Measurements from ENCODE around the gene SLC26A1. TPM values are rescaled to one million over a fixed set of nuclear protein-coding genes. Genes with fewer than 3 reads are reported as not detected.

Gene SLC26A1
- total RNA-seq, 1 donor from 2014 or later: 2.9 TPM

- no peak for DNase-seq (ENCODE audit: extremely low spot score in 2 of 2)
- intact Hi-C loops (cut with DNase I): no loop called here
- no peak for TF ChIP-seq POLR2AphosphoS5 (IDR thresholded peaks at IDR 0.05; ENCODE audit: insufficient read depth in 1 of 2, low read depth in 1 of 2)
- no peak for TF ChIP-seq POLR2A (IDR thresholded peaks at IDR 0.05)
- TF ChIP-seq, protein P1, sequence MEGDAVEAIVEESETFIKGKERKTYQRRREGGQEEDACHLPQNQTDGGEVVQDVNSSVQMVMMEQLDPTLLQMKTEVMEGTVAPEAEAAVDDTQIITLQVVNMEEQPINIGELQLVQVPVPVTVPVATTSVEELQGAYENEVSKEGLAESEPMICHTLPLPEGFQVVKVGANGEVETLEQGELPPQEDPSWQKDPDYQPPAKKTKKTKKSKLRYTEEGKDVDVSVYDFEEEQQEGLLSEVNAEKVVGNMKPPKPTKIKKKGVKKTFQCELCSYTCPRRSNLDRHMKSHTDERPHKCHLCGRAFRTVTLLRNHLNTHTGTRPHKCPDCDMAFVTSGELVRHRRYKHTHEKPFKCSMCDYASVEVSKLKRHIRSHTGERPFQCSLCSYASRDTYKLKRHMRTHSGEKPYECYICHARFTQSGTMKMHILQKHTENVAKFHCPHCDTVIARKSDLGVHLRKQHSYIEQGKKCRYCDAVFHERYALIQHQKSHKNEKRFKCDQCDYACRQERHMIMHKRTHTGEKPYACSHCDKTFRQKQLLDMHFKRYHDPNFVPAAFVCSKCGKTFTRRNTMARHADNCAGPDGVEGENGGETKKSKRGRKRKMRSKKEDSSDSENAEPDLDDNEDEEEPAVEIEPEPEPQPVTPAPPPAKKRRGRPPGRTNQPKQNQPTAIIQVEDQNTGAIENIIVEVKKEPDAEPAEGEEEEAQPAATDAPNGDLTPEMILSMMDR (IDR thresholded peaks at IDR 0.05): no peak
- no peaks in the 10 kb centered on the region for H3K9me3 ChIP-seq
- H3K4me3 ChIP-seq: no peak overlapping the region
- peaks cover 0 to 8% of the 10 kb centered on the region in 2 donors for H3K36me3 ChIP-seq
- H3K27me3 ChIP-seq: no peaks in the 10 kb centered on the region
- no peak overlapping the region for H3K27ac ChIP-seq
- H3K4me1 ChIP-seq: no peaks in the 10 kb centered on the region
Observed at GRCh38 chr4:1027915-1028238, 34.7 kb upstream of the SLC26A1 start.

GRCh38 chr4:1027219-1027914, 34.2 kb upstream of the SLC26A1 start:
- H3K9me3 ChIP-seq: no peaks in the 10 kb centered on the region
- no peak for DNase-seq (ENCODE audit: extremely low spot score in 2 of 2)
- H3K27ac ChIP-seq: no peak overlapping the region
- intact Hi-C loops (cut with DNase I): no loop called here
- H3K4me3 ChIP-seq: no peak overlapping the region
- no peak for TF ChIP-seq POLR2A (IDR thresholded peaks at IDR 0.05)
- TF ChIP-seq POLR2AphosphoS5 (IDR thresholded peaks at IDR 0.05; ENCODE audit: insufficient read depth in 1 of 2, low read depth in 1 of 2): no peak
- TF ChIP-seq, protein P1 (IDR thresholded peaks at IDR 0.05): no peak
- no peaks in the 10 kb centered on the region for H3K27me3 ChIP-seq
- H3K4me1 ChIP-seq: no peaks in the 10 kb centered on the region
- H3K36me3 ChIP-seq: peaks cover 0 to 8% of the 10 kb centered on the region in 2 donors

DNA sequence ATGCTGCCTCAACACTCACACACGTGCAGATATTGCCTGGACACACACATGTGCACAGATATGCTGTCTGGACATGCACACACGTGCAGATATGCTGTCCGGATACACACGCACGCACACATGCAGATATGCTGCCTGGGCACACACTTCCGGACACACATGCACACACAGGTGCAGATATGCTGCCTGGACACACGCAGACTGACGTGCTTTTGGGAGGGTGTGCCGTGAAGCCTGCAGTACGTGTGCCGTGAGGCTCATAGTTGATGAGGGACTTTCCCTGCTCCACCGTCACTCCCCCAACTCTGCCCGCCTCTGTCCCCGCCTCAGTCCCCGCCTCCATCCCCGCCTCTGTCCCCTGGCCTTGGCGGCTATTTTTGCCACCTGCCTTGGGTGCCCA, 32.9 kb upstream of the SLC26A1 start:
- H3K27me3 ChIP-seq: no peaks in the 10 kb centered on the region
- no peak for TF ChIP-seq POLR2AphosphoS5 (IDR thresholded peaks at IDR 0.05; ENCODE audit: insufficient read depth in 1 of 2, low read depth in 1 of 2)
- TF ChIP-seq, protein P1 (IDR thresholded peaks at IDR 0.05): no peak
- no peak for TF ChIP-seq POLR2A (IDR thresholded peaks at IDR 0.05)

GRCh38 chr4:1024882-1025545, 31.8 kb upstream of the SLC26A1 start:
- Histone ChIP-seq H3K9me3 (no peaks in the 10 kb centered on the region), H3K4me3 (no peak overlapping the region), H3K4me1 (no peaks in the 10 kb centered on the region), H3K27me3 (no peaks in the 10 kb centered on the region), H3K27ac (no peak overlapping the region), H3K36me3 (peaks cover 0 to 8% of the 10 kb centered on the region in 2 donors)
- DNase-seq (ENCODE audit: extremely low spot score in 2 of 2): no peak
- no peak for TF ChIP-seq POLR2A (IDR thresholded peaks at IDR 0.05)
- no peak for TF ChIP-seq POLR2AphosphoS5 (IDR thresholded peaks at IDR 0.05; ENCODE audit: insufficient read depth in 1 of 2, low read depth in 1 of 2)
- TF ChIP-seq, protein P1 (IDR thresholded peaks at IDR 0.05): no peak
- intact Hi-C loops (cut with DNase I): no loop called here

More for the DNA sequence above, 32.9 kb upstream of the SLC26A1 start:
- H3K4me3 ChIP-seq: no peak overlapping the region
- no peaks in the 10 kb centered on the region for H3K9me3 ChIP-seq
- peaks cover 0 to 8% of the 10 kb centered on the region in 2 donors for H3K36me3 ChIP-seq
- no peak overlapping the region for H3K27ac ChIP-seq
- intact Hi-C loops (cut with DNase I): no loop called here
- DNase-seq (ENCODE audit: extremely low spot score in 2 of 2): no peak
- no peaks in the 10 kb centered on the region for H3K4me1 ChIP-seq
